Loucy (cell line): ENCODE data around the gene TRIP4.

Experiments used
- H2AFZ ChIP-seq: fragments of 200-600 bp; sonication (generic); 2 replicates; pipeline ENCODE4 v1.6.0; 2016; ENCODE audit warnings: antibody characterized with exemption, mild to moderate bottlenecking, low read length, moderate library complexity
- H3F3A ChIP-seq: fragments of 200-600 bp; 2 replicates; pipeline ENCODE4 v1.6.0; 2016; ENCODE audit warnings: antibody characterized with exemption, low read depth, mild to moderate bottlenecking
- H3K27me3 ChIP-seq: fragments of 200-600 bp; sonication (generic); 2 replicates; pipeline ENCODE4 v1.6.1; 2014; ENCODE audit warnings: low read length, mild to moderate bottlenecking; ENCODE audit not compliant: insufficient read depth, poor library complexity, severe bottlenecking
- H3K36me3 ChIP-seq: fragments of 200-600 bp; sonication (generic); 2 replicates; pipeline ENCODE4 v1.6.1; 2016; ENCODE audit warnings: low read length; ENCODE audit not compliant: insufficient read depth
- H3K4me1 ChIP-seq: fragments of 200-600 bp; sonication (generic); 2 replicates; pipeline ENCODE4 v1.5.1; 2014; ENCODE audit warnings: low read length, mild to moderate bottlenecking; ENCODE audit not compliant: insufficient read depth, poor library complexity, severe bottlenecking
- H3K4me2 ChIP-seq: fragments of 200-600 bp; sonication (generic); 2 replicates; pipeline ENCODE4 v1.6.0; 2014; ENCODE audit warnings: antibody characterized with exemption, low read length, low read depth, mild to moderate bottlenecking; ENCODE audit not compliant: poor library complexity, severe bottlenecking
- H3K4me3 ChIP-seq: fragments of 200-600 bp; sonication (generic); 2 replicates; pipeline ENCODE4 v1.5.1; 2014; ENCODE audit warnings: low read length, mild to moderate bottlenecking, mixed read lengths; ENCODE audit not compliant: poor library complexity, severe bottlenecking
- H3K79me2 ChIP-seq: fragments of 200-600 bp; sonication (generic); 2 replicates; pipeline ENCODE4 v1.6.1; 2014; ENCODE audit warnings: low read length; ENCODE audit not compliant: insufficient read depth
- H3K9ac ChIP-seq: fragments of 200-600 bp; sonication (generic); 2 replicates; pipeline ENCODE4 v1.6.0; 2014; ENCODE audit warnings: mild to moderate bottlenecking, low read depth, low read length, moderate library complexity; ENCODE audit not compliant: poor library complexity, severe bottlenecking
- H3K9me2 ChIP-seq: fragments of 200-600 bp; sonication (generic); replicated peaks from 2 replicates; pipeline ENCODE4 v1.6.1; 2016; ENCODE audit warnings: low read depth, low read length, mixed read lengths
- H3K9me3 ChIP-seq: fragments of 200-600 bp; sonication (generic); 2 replicates; pipeline ENCODE4 v1.6.1; 2014; ENCODE audit warnings: mild to moderate bottlenecking, antibody characterized with exemption, low read length, low read depth; ENCODE audit not compliant: insufficient read depth
- H4K20me1 ChIP-seq: fragments of 200-600 bp; sonication (generic); 2 replicates; pipeline ENCODE4 v1.6.0; 2014; ENCODE audit warnings: antibody characterized with exemption, low read length, mild to moderate bottlenecking; ENCODE audit not compliant: insufficient read depth, poor library complexity, severe bottlenecking
- CTCF ChIP-seq: fragments of 200-600 bp; sonication (generic); conservative IDR thresholded peaks from 2 replicates; pipeline ENCODE4 v1.5.1; 2014; ENCODE audit warnings: mild to moderate bottlenecking, antibody characterized with exemption, low read length
- EZH2phosphoT487 ChIP-seq: fragments of 200-600 bp; IDR thresholded peaks from 2 replicates; pipeline ENCODE4 v1.6.1; 2018; ENCODE audit warnings: antibody characterized with exemption, mild to moderate bottlenecking, moderate library complexity, borderline replicate concordance

The TRIP4 gene

GRCh38 chr15:64453689-64454037, 66.0 kb downstream of the TRIP4 start:
- Histone ChIP-seq H2AFZ (no peak overlapping the region), H4K20me1 (no peaks in the 10 kb centered on the region), H3K4me2 (no peak overlapping the region), H3K4me3 (no peak overlapping the region), H3K9me3 (no peaks in the 10 kb centered on the region), H3K4me1 (peaks cover 30% of the 10 kb centered on the region), H3K36me3 (no peaks in the 10 kb centered on the region), H3K79me2 (no peaks in the 10 kb centered on the region), H3K9ac (no peak overlapping the region), H3K9me2 (no peaks in the 10 kb centered on the region), H3F3A (no peaks in the 10 kb centered on the region), H3K27me3 (no peaks in the 10 kb centered on the region)
- no peak for TF ChIP-seq EZH2phosphoT487
- no peak for TF ChIP-seq CTCF

DNA sequence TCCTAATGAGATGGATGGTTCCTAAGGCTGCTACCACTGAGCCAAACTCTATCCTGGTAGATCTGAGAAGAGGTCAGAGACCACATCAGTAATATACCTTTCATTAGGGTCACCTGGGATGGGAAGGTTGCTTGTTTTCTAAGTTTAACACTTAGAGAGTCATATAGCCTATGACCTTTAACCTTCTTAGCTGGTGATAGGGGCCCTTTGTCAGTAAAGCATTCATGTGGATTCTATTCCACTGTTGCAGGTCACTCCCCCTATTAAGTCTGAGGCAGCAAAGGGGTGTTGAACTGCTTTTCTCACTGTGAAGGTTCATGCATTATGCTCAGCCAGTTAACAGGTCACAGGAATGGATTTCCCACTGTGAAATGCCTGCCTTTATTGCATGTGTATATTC, 66.6 kb downstream of the TRIP4 start:
- no peaks in the 10 kb centered on the region for H3K27me3 ChIP-seq
- no peak overlapping the region for H2AFZ ChIP-seq
- H3K4me1 ChIP-seq, result peaks cover 34% of the 10 kb centered on the region
- H3K4me2 ChIP-seq, result no peak overlapping the region
- no peaks in the 10 kb centered on the region for H3K79me2 ChIP-seq
- no peak overlapping the region for H3K9ac ChIP-seq
- no peaks in the 10 kb centered on the region for H3K9me2 ChIP-seq
- H3K4me3 ChIP-seq, result no peak overlapping the region
- no peaks in the 10 kb centered on the region for H3F3A ChIP-seq
- no peaks in the 10 kb centered on the region for H4K20me1 ChIP-seq
- TF ChIP-seq EZH2phosphoT487, result no peak
- TF ChIP-seq CTCF, result no peak
- no peaks in the 10 kb centered on the region for H3K9me3 ChIP-seq
- no peaks in the 10 kb centered on the region for H3K36me3 ChIP-seq

GRCh38 chr15:64455961-64456371, 68.3 kb downstream of the TRIP4 start:
- Histone ChIP-seq H3F3A (no peaks in the 10 kb centered on the region), H4K20me1 (no peaks in the 10 kb centered on the region), H3K4me3 (no peak overlapping the region), H3K4me1 (peaks cover 39% of the 10 kb centered on the region), H3K9me3 (no peaks in the 10 kb centered on the region), H3K36me3 (no peaks in the 10 kb centered on the region), H2AFZ (no peak overlapping the region), H3K4me2 (no peak overlapping the region), H3K79me2 (peaks cover 7% of the 10 kb centered on the region; the same call in 1 of the 2 replicates), H3K9me2 (no peaks in the 10 kb centered on the region), H3K9ac (no peak overlapping the region), H3K27me3 (no peaks in the 10 kb centered on the region)
- TF ChIP-seq CTCF, result no peak
- TF ChIP-seq EZH2phosphoT487, result no peak
